HepG2 (cell line): ENCODE data around the gene ADGRL3.

ENCODE experiments used
- FOXK2 ChIP-seq: fragments of 450-650 bp; IDR thresholded peaks from 2 replicates; pipeline ENCODE4 v1.6.1; 2016
- GTF2F1 ChIP-seq: fragments of 150-350 bp; IDR thresholded peaks from 2 replicates; pipeline ENCODE4 v1.6.1; 2014; ENCODE audit warnings: low read length
- MTA3 ChIP-seq: sonication (generic); formaldehyde crosslinking; IDR thresholded peaks from 2 replicates; pipeline ENCODE4 v1.4.0; 2020; ENCODE audit warnings: missing genetic modification reagents
- NFE2L2 ChIP-seq: fragments of 150-350 bp; IDR thresholded peaks from 2 replicates; pipeline ENCODE4 v1.6.1; 2014; ENCODE audit warnings: low read length
- RFX5 ChIP-seq: IDR thresholded peaks from 2 replicates; pipeline ENCODE4 v1.6.1; 2011; ENCODE audit warnings: low read depth, low read length, improper control_type of control experiment
- ZNF614 ChIP-seq: IDR thresholded peaks from 2 replicates; pipeline ENCODE4 v1.6.1; 2018; ENCODE audit warnings: missing biosample characterization, missing genetic modification reagents, inconsistent platforms, borderline replicate concordance
- TF ChIP-seq, protein P1 (sequence below): sonication (generic); formaldehyde crosslinking; IDR thresholded peaks from 2 replicates; pipeline ENCODE4 v1.5.0; 2020; ENCODE audit warnings: mild to moderate bottlenecking, missing genetic modification reagents, moderate library complexity

DNA sequence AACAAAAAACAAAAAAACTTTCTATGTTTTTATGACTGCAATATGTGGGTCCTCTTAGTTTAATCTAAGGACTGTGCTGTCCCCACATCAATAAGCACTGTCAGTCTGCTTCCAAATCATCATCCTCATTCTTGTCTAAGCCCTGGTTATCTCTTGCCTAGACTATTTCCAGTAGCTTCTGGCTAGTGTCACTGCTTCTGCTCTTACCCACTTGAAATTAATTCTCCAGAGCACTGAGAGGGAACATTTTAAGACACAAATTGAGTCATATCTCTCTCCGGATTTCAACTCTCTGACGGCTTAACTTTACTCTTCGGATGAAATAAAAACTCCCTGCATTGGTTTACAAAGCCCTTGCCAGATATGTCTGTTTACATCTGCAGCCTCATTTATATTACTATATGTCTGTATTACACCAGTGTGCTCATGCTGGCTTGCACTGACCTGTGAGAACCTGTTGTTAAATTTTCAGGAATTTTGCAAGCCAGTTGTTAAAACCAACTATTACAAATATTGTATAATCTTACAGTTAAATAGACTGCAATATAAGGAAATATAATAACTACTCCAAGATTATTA, 345.9 kb downstream of the ADGRL3 start:
- TF ChIP-seq GTF2F1 (no peak), NFE2L2 (no peak), ZNF614 (CRISPR knock-in tag) (no peak), RFX5 (no peak), MTA3 (CRISPR knock-in tag) (no peak), FOXK2 (no peak)
- TF ChIP-seq, protein P1, sequence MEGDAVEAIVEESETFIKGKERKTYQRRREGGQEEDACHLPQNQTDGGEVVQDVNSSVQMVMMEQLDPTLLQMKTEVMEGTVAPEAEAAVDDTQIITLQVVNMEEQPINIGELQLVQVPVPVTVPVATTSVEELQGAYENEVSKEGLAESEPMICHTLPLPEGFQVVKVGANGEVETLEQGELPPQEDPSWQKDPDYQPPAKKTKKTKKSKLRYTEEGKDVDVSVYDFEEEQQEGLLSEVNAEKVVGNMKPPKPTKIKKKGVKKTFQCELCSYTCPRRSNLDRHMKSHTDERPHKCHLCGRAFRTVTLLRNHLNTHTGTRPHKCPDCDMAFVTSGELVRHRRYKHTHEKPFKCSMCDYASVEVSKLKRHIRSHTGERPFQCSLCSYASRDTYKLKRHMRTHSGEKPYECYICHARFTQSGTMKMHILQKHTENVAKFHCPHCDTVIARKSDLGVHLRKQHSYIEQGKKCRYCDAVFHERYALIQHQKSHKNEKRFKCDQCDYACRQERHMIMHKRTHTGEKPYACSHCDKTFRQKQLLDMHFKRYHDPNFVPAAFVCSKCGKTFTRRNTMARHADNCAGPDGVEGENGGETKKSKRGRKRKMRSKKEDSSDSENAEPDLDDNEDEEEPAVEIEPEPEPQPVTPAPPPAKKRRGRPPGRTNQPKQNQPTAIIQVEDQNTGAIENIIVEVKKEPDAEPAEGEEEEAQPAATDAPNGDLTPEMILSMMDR (CRISPR knock-in tag) = no peak
